ENCODE results near the gene STAT2.
"Not testable (repeated sequence)": the region's sequence is repeated elsewhere in the genome, so short reads cannot be mapped to it uniquely, and the experiment has no call there.

The STAT2 gene

DNA sequence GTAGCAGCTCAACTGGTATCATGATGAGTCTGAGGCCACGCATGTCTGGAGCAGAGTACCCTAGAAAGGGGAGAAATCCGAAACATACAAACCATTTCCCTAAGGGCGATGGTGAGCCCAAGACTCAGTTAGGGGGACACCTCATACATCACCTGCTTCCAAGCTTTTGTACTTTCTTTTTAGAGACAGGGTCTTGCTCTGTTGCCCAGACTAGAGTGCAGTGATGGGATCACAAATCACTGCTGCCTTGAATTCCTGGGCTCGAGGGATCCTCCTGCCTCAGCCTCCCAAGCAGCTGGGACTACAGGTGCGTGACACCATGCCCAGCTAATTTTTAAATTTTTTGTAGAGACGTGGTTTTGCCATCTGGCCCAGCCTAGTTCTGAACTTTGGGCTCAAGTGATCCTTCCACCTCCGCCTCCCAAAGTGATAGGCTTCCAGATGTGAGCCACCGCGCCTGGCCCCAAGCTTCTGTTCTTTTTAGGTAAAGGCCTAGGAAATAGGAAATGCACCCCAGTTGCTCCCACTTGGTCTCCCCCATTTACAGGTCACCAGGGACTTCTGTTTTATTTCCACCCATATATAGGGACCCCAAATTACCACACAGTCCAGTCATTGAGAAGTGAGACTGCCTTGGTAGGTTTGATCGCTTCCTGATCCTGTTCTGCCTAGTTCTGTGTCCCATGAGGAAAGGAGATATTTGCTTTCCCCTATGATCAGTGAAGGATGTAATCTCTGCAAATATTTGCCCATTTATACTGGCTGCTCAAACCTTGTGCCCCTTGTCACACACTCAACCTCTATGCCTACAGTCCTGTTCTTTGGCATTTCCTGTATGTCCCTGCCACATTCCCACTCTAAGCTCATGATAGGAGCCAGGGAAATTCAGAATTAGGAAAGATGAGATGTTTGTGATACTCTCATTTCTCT, 2.5 kb upstream of the STAT2 start, which contains the start of gene APOF:
Gene APOF (minus strand): TSS at position 728 of the 930 bp plus-strand sequence. CDS start 112 bp downstream, at position 616.
- no peak within 1 kb of the TSS for H3K4me3 ChIP-seq (ENCODE audit: low read length in 2 of 2)
- H3K27ac ChIP-seq (ENCODE audit: low read depth in 2 of 2, low read length in 2 of 2): no peak within 1 kb of the TSS
- no peaks in the 10 kb centered on the region for H3K36me3 ChIP-seq (ENCODE audit: control insufficient read depth in 2 of 2, insufficient read depth in 2 of 2, low read length in 2 of 2)
- no peaks in the 10 kb centered on the region for H3K27me3 ChIP-seq (ENCODE audit: control insufficient read depth in 2 of 2, insufficient read depth in 2 of 2, low read length in 2 of 2)
- H3K9ac ChIP-seq (ENCODE audit: low read depth in 1 of 2, low read length in 2 of 2): no peak within 1 kb of the TSS
- H3K4me1 ChIP-seq (ENCODE audit: control insufficient read depth in 2 of 2, insufficient read depth in 2 of 2, low read length in 2 of 2): peaks cover 5 to 10% of the 10 kb centered on the region in 2 donors
- H3K9me3 ChIP-seq (ENCODE audit: control insufficient read depth in 2 of 2, low read length in 2 of 2): no peaks in the 10 kb centered on the region

GRCh38 chr12:56361487-56362129, 1.7 kb upstream of the STAT2 start:
- no peak overlapping the region for H3K4me3 ChIP-seq (ENCODE audit: low read length in 2 of 2)
- no peak overlapping the region for H3K9ac ChIP-seq (ENCODE audit: low read depth in 1 of 2, low read length in 2 of 2)
- H3K27ac ChIP-seq (ENCODE audit: low read depth in 2 of 2, low read length in 2 of 2): no peak overlapping the region

DNA sequence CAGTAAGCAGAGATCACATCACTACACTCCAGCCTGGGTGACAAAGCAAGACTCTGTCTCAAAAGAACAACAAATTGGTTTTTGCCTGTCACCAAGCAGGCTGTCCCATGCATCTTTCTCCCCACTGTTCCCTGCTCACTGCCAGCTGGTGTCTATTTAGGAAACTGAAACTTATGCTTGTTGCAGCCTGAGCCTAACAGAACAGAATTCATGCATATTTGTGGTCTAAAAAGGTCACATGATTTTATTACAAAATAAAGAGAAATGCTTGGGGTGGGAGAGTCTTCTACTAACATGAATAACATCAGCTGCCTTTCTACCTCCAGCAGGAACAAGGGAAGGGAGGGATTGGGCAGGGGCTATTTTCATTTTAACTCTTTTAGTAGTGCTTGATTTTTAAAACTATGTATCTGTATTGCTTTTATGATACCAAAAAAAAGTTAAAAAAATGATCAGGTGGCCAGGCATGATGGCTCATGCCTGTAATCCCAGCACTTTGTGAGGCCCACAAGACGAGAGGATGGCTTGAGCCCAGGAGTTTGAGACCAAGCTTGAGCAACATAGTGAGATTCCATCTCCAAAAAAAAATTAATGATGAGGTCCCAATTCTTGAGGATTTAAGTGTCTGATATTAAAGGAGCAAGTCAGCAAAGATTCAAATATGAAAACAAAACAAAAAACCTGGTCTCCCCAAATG, 923 bp downstream of the STAT2 start:
- Histone ChIP-seq H3K9me3 (ENCODE audit: control insufficient read depth in 2 of 2, low read length in 2 of 2) (no peaks in the 10 kb centered on the region), H3K4me1 (ENCODE audit: control insufficient read depth in 2 of 2, insufficient read depth in 2 of 2, low read length in 2 of 2) (peaks cover 5 to 10% of the 10 kb centered on the region in 2 donors), H3K27me3 (ENCODE audit: control insufficient read depth in 2 of 2, insufficient read depth in 2 of 2, low read length in 2 of 2) (no peaks in the 10 kb centered on the region), H3K4me3 (ENCODE audit: low read length in 2 of 2) (peak overlapping the region; percentile 90 to 99), H3K9ac (ENCODE audit: low read depth in 1 of 2, low read length in 2 of 2) (peak overlapping the region; percentile 66 to 93), H3K27ac (ENCODE audit: low read depth in 2 of 2, low read length in 2 of 2) (peak overlapping the region; percentile 41 to 82), H3K36me3 (ENCODE audit: control insufficient read depth in 2 of 2, insufficient read depth in 2 of 2, low read length in 2 of 2) (peaks cover 24 to 26% of the 10 kb centered on the region in 2 donors)

More at GRCh38 chr12:56361487-56362129, 1.7 kb upstream of the STAT2 start:
- Histone ChIP-seq H3K4me1 (ENCODE audit: control insufficient read depth in 2 of 2, insufficient read depth in 2 of 2, low read length in 2 of 2) (peaks cover 5 to 10% of the 10 kb centered on the region in 2 donors), H3K9me3 (ENCODE audit: control insufficient read depth in 2 of 2, low read length in 2 of 2) (no peaks in the 10 kb centered on the region), H3K36me3 (ENCODE audit: control insufficient read depth in 2 of 2, insufficient read depth in 2 of 2, low read length in 2 of 2) (no peaks in the 10 kb centered on the region), H3K27me3 (ENCODE audit: control insufficient read depth in 2 of 2, insufficient read depth in 2 of 2, low read length in 2 of 2) (no peaks in the 10 kb centered on the region)

- Histone ChIP-seq H3K27ac (ENCODE audit: low read depth in 2 of 2, low read length in 2 of 2) (no peak overlapping the region), H3K9me3 (ENCODE audit: control insufficient read depth in 2 of 2, low read length in 2 of 2) (no peaks in the 10 kb centered on the region), H3K4me3 (ENCODE audit: low read length in 2 of 2) (no peak overlapping the region), H3K4me1 (ENCODE audit: control insufficient read depth in 2 of 2, insufficient read depth in 2 of 2, low read length in 2 of 2) (no peaks in the 10 kb centered on the region), H3K9ac (ENCODE audit: low read depth in 1 of 2, low read length in 2 of 2) (no peak overlapping the region), H3K36me3 (ENCODE audit: control insufficient read depth in 2 of 2, insufficient read depth in 2 of 2, low read length in 2 of 2) (peaks cover 65 to 78% of the 10 kb centered on the region in 2 donors), H3K27me3 (ENCODE audit: control insufficient read depth in 2 of 2, insufficient read depth in 2 of 2, low read length in 2 of 2) (no peaks in the 10 kb centered on the region)
Measured at GRCh38 chr12:56351325-56351724, 8.6 kb downstream of the STAT2 start.

DNA sequence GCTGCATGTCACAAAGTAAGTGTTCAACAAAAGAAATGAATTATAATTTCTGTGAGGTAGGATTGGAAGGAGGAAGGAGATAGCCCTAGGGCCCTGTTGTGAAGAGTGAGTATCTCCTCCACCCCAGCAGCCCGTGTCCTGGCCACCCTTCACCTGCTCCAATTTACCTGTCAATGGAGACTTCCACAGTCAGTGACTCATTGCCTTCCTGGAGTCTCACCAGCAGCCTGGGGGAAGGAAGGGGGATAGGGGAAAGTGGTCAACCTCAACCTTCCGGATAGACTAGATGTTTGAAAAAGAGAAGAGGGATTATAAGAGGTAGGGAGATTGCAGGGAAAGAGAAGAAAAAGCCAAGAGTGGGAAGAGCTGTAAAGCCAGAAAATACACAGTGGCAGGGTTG, 9.2 kb downstream of the STAT2 start:
- no peak overlapping the region for H3K27ac ChIP-seq (ENCODE audit: low read depth in 2 of 2, low read length in 2 of 2)
- no peaks in the 10 kb centered on the region for H3K9me3 ChIP-seq (ENCODE audit: control insufficient read depth in 2 of 2, low read length in 2 of 2)

GRCh38 chr12:56348776-56349175, 11.1 kb downstream of the STAT2 start:
- Histone ChIP-seq H3K9me3 (ENCODE audit: control insufficient read depth in 2 of 2, low read length in 2 of 2) (no peaks in the 10 kb centered on the region), H3K4me3 (ENCODE audit: low read length in 2 of 2) (no peak overlapping the region), H3K36me3 (ENCODE audit: control insufficient read depth in 2 of 2, insufficient read depth in 2 of 2, low read length in 2 of 2) (peaks cover 55 to 70% of the 10 kb centered on the region in 2 donors), H3K27me3 (ENCODE audit: control insufficient read depth in 2 of 2, insufficient read depth in 2 of 2, low read length in 2 of 2) (no peaks in the 10 kb centered on the region), H3K4me1 (ENCODE audit: control insufficient read depth in 2 of 2, insufficient read depth in 2 of 2, low read length in 2 of 2) (no peaks in the 10 kb centered on the region), H3K9ac (ENCODE audit: low read depth in 1 of 2, low read length in 2 of 2) (no peak overlapping the region), H3K27ac (ENCODE audit: low read depth in 2 of 2, low read length in 2 of 2) (no peak overlapping the region)

More for the DNA sequence above, 9.2 kb downstream of the STAT2 start:
- Histone ChIP-seq H3K4me3 (ENCODE audit: low read length in 2 of 2) (no peak overlapping the region), H3K4me1 (ENCODE audit: control insufficient read depth in 2 of 2, insufficient read depth in 2 of 2, low read length in 2 of 2) (no peaks in the 10 kb centered on the region), H3K36me3 (ENCODE audit: control insufficient read depth in 2 of 2, insufficient read depth in 2 of 2, low read length in 2 of 2) (peaks cover 64 to 78% of the 10 kb centered on the region in 2 donors), H3K9ac (ENCODE audit: low read depth in 1 of 2, low read length in 2 of 2) (no peak overlapping the region), H3K27me3 (ENCODE audit: control insufficient read depth in 2 of 2, insufficient read depth in 2 of 2, low read length in 2 of 2) (no peaks in the 10 kb centered on the region)

GRCh38 chr12:56347255-56347654, 12.7 kb downstream of the STAT2 start:
- H3K9ac ChIP-seq (ENCODE audit: low read depth in 1 of 2, low read length in 2 of 2); H3K27ac ChIP-seq (ENCODE audit: low read depth in 2 of 2, low read length in 2 of 2); H3K4me3 ChIP-seq (ENCODE audit: low read length in 2 of 2); H3K4me1 ChIP-seq (ENCODE audit: control insufficient read depth in 2 of 2, insufficient read depth in 2 of 2, low read length in 2 of 2); H3K9me3 ChIP-seq (ENCODE audit: control insufficient read depth in 2 of 2, low read length in 2 of 2); H3K27me3 ChIP-seq (ENCODE audit: control insufficient read depth in 2 of 2, insufficient read depth in 2 of 2, low read length in 2 of 2): not testable (repeated sequence)
- peaks cover 64 to 76% of the 10 kb centered on the region in 2 donors for H3K36me3 ChIP-seq (ENCODE audit: control insufficient read depth in 2 of 2, insufficient read depth in 2 of 2, low read length in 2 of 2)

DNA sequence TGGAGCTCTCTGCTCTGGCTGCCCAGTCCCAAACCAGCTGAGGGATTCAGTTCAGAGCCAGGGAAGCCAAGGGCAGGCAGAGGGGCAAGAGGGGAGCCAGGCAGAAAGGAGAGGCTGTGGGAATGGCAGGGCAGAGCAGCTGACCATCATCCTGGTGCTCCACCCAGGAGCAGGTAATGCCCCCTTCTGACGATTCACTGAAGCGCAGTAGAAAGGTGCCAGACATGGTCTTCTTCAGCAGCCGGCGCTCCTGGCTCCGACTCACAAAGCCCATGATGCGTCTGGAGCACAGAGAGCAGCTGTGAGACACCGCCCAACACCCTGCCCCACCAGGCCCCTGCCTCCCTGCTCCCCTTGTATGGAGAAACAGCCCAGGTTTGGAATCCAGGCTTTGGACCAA, 13.2 kb downstream of the STAT2 start:
- H3K4me3 ChIP-seq (ENCODE audit: low read length in 2 of 2): no peak overlapping the region
- H3K4me1 ChIP-seq (ENCODE audit: control insufficient read depth in 2 of 2, insufficient read depth in 2 of 2, low read length in 2 of 2): no peaks in the 10 kb centered on the region
- no peak overlapping the region for H3K27ac ChIP-seq (ENCODE audit: low read depth in 2 of 2, low read length in 2 of 2)
- H3K9ac ChIP-seq (ENCODE audit: low read depth in 1 of 2, low read length in 2 of 2): no peak overlapping the region
- no peaks in the 10 kb centered on the region for H3K9me3 ChIP-seq (ENCODE audit: control insufficient read depth in 2 of 2, low read length in 2 of 2)
- no peaks in the 10 kb centered on the region for H3K27me3 ChIP-seq (ENCODE audit: control insufficient read depth in 2 of 2, insufficient read depth in 2 of 2, low read length in 2 of 2)
- peaks cover 63 to 75% of the 10 kb centered on the region in 2 donors for H3K36me3 ChIP-seq (ENCODE audit: control insufficient read depth in 2 of 2, insufficient read depth in 2 of 2, low read length in 2 of 2)

DNA sequence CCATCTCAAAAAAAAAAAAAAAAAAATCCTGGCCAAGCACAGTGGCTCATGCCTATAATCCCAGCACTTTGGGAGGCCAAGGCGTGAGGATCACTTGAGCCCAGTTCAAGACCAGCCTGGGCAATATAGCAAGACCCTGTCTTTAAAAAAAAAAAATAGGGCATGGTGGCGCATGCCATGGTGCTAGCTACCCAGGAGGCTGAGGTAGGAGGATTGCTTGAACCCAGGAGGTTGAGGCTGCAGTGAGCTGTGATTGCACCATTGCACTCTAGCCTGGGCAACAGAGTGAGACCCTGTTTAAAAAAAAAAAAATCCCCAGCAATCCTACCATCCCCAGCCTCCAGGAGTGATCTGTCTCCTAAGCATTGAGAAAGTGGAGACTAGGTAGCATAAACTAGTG, 17.6 kb downstream of the STAT2 start:
- peaks cover 31 to 36% of the 10 kb centered on the region in 2 donors for H3K36me3 ChIP-seq (ENCODE audit: control insufficient read depth in 2 of 2, insufficient read depth in 2 of 2, low read length in 2 of 2)
- not testable (repeated sequence) for H3K4me3 ChIP-seq (ENCODE audit: low read length in 2 of 2); H3K9ac ChIP-seq (ENCODE audit: low read depth in 1 of 2, low read length in 2 of 2)

GRCh38 chr12:56341616-56342015, 18.3 kb downstream of the STAT2 start:
- no peak overlapping the region for H3K9ac ChIP-seq (ENCODE audit: low read depth in 1 of 2, low read length in 2 of 2)
- H3K27me3 ChIP-seq (ENCODE audit: control insufficient read depth in 2 of 2, insufficient read depth in 2 of 2, low read length in 2 of 2): no peaks in the 10 kb centered on the region
- H3K9me3 ChIP-seq (ENCODE audit: control insufficient read depth in 2 of 2, low read length in 2 of 2): no peaks in the 10 kb centered on the region
- no peaks in the 10 kb centered on the region for H3K4me1 ChIP-seq (ENCODE audit: control insufficient read depth in 2 of 2, insufficient read depth in 2 of 2, low read length in 2 of 2)
- H3K36me3 ChIP-seq (ENCODE audit: control insufficient read depth in 2 of 2, insufficient read depth in 2 of 2, low read length in 2 of 2): peaks cover 28 to 29% of the 10 kb centered on the region in 2 donors
- H3K4me3 ChIP-seq (ENCODE audit: low read length in 2 of 2): no peak overlapping the region
- H3K27ac ChIP-seq (ENCODE audit: low read depth in 2 of 2, low read length in 2 of 2): no peak overlapping the region

More for the DNA sequence above, 17.6 kb downstream of the STAT2 start:
- H3K27me3 ChIP-seq (ENCODE audit: control insufficient read depth in 2 of 2, insufficient read depth in 2 of 2, low read length in 2 of 2); H3K27ac ChIP-seq (ENCODE audit: low read depth in 2 of 2, low read length in 2 of 2); H3K9me3 ChIP-seq (ENCODE audit: control insufficient read depth in 2 of 2, low read length in 2 of 2); H3K4me1 ChIP-seq (ENCODE audit: control insufficient read depth in 2 of 2, insufficient read depth in 2 of 2, low read length in 2 of 2): not testable (repeated sequence)
